Common myeloid progenitor, CD34-positive (primary cell): ENCODE results near the gene LCN10.

Experiments used
- CTCF ChIA-PET: fragments of 350-600 bp; sonication (Branson Sonifier 250); formaldehyde crosslinking; loops from one replicate; lab custom pipeline; 2021; ENCODE audit warnings: antibody characterized with exemption; lab: Charles Lee
- POLR2A ChIA-PET: fragments of 350-600 bp; sonication (Branson Sonifier 250); formaldehyde crosslinking; loops from one replicate; lab custom pipeline; 2021; ENCODE audit warnings: antibody characterized with exemption; lab: Charles Lee
- DNase-seq, 3 donors: peaks; one replicate each; pipeline versions ENCODE4 v3.0.0 to v3.0.0-alpha.2; 2013
- H3K27ac ChIP-seq, 2 experiments: 1 replicate in 1 of 2; 2 replicates in 1 of 2; pipeline ENCODE4 v1.7.0; 2013; ENCODE audit warnings: inconsistent platforms in 2 of 2, low read length in 2 of 2, mild to moderate bottlenecking in 2 of 2, low read depth in 1 of 2, moderate library complexity in 1 of 2; ENCODE audit not compliant: severe bottlenecking in 2 of 2, insufficient read depth in 1 of 2, poor library complexity in 1 of 2
- H3K27me3 ChIP-seq, 5 experiments: replicated peaks in 2 of 5; 1 replicate in 3 of 5; 2 replicates in 2 of 5; pipeline versions ENCODE4 v1.6.1 to v1.7.0; 2013; ENCODE audit warnings: low read length in 4 of 5, mild to moderate bottlenecking in 2 of 5, moderate library complexity in 2 of 5, inconsistent platforms in 1 of 5; ENCODE audit not compliant: insufficient read depth in 5 of 5, control insufficient read depth in 4 of 5
- H3K36me3 ChIP-seq, 4 experiments: 1 replicate in 2 of 4; 2 replicates in 2 of 4; pipeline versions ENCODE4 v1.6.1 to v1.7.0; 2013; ENCODE audit warnings: low read length in 3 of 4, control low read depth in 1 of 4, mild to moderate bottlenecking in 1 of 4; ENCODE audit not compliant: control insufficient read depth in 4 of 4, insufficient read depth in 4 of 4
- H3K4me1 ChIP-seq, 4 experiments: 1 replicate in 3 of 4; 2 replicates in 1 of 4; pipeline versions ENCODE4 v1.6.1 to v1.7.1; 2013; ENCODE audit warnings: low read length in 3 of 4, mild to moderate bottlenecking in 3 of 4, control low read depth in 1 of 4, inconsistent platforms in 1 of 4, moderate library complexity in 1 of 4; ENCODE audit not compliant: control insufficient read depth in 4 of 4, insufficient read depth in 4 of 4; ENCODE audit errors: control extremely low read depth in 1 of 4
- H3K4me3 ChIP-seq, 7 experiments: 1 replicate in 4 of 7; 2 replicates in 3 of 7; pipeline versions ENCODE4 v1.5.1 to v1.7.0; 2013; ENCODE audit warnings: mild to moderate bottlenecking in 7 of 7, low read length in 6 of 7, moderate library complexity in 6 of 7, inconsistent platforms in 2 of 7, low read depth in 2 of 7, control low read depth in 1 of 7; ENCODE audit not compliant: insufficient read depth in 4 of 7, control insufficient read depth in 1 of 7; ENCODE audit errors: extremely low read depth in 1 of 7
- H3K9me3 ChIP-seq, 5 experiments: 1 replicate in 4 of 5; 2 replicates in 1 of 5; pipeline versions ENCODE4 v1.6.1 to v1.7.1; 2013; ENCODE audit warnings: low read length in 4 of 5, mild to moderate bottlenecking in 2 of 5, inconsistent platforms in 1 of 5, low read depth in 1 of 5, moderate library complexity in 1 of 5; ENCODE audit not compliant: control insufficient read depth in 4 of 5, insufficient read depth in 2 of 5; ENCODE audit errors: control extremely low read depth in 1 of 5
- WGBS: methylation state at CpG from one replicate; pipeline ENCODE4 v1.1.5; 2013; ENCODE audit not compliant: insufficient coverage; 5-methylcytosine and 5-hydroxymethylcytosine counted together

Gene LCN10

GRCh38 chr9:136720251-136720897, 22.4 kb downstream of the LCN10 start:
- Histone ChIP-seq H3K4me3 (no peak overlapping the region), H3K36me3 (peaks cover 8 to 78% (median 54%) of the 10 kb centered on the region in 4 experiments), H3K4me1 (peaks cover 0 to 62% (median 53%) of the 10 kb centered on the region in 4 experiments), H3K9me3 (no peaks in the 10 kb centered on the region), H3K27me3 (no peaks in the 10 kb centered on the region), H3K27ac (no peak overlapping the region)
- ChIA-PET POLR2A (interaction anchor here (0.7 to 1.0 kb wide), 3 partner anchors 8 to 39 kb away, joined by 3 to 5 read pairs (median 4); partner anchors contain the start of gene DIPK1B), CTCF (interaction anchor here (1.0 to 8.7 kb wide), 4 partner anchors 7 to 63 kb away, joined by 3 to 92 read pairs (median 8); no protein-coding TSS in a partner anchor)
- 93% methylated on average over 19 of the region's 20 CpGs for WGBS
- no peak for DNase-seq

- Histone ChIP-seq H3K4me3 (no peak overlapping the region), H3K27ac (peak overlapping the region in 1 of 2 experiments; percentile 63), H3K9me3 (no peaks in the 10 kb centered on the region), H3K4me1 (peaks cover 0 to 67% (median 60%) of the 10 kb centered on the region in 4 experiments), H3K36me3 (peaks cover 8 to 67% (median 50%) of the 10 kb centered on the region in 4 experiments), H3K27me3 (no peaks in the 10 kb centered on the region)
- ChIA-PET POLR2A (interaction anchor here (0.6 to 7.3 kb wide), 5 partner anchors 8 to 55 kb away, joined by 3 to 128 read pairs (median 5); partner anchors contain the start of gene AGPAT2), CTCF (interaction anchor here (0.9 to 8.7 kb wide), 7 partner anchors 8 to 62 kb away, joined by 3 to 92 read pairs (median 6); partner anchors contain the start of gene AGPAT2)
- WGBS = 47% methylated on average over 21 of the region's 24 CpGs
- peak in 2 of 3 donors; percentile 65 to 67 for DNase-seq
Measured at GRCh38 chr9:136719195-136719880, 23.4 kb downstream of the LCN10 start.

GRCh38 chr9:136718345-136719194, 24.2 kb downstream of the LCN10 start:
- Histone ChIP-seq H3K27ac (peak overlapping the region; percentile 15 to 63), H3K4me1 (peaks cover 0 to 75% (median 67%) of the 10 kb centered on the region in 4 experiments), H3K9me3 (no peaks in the 10 kb centered on the region), H3K4me3 (peak overlapping the region in 1 of 7 experiments; percentile 32), H3K36me3 (peaks cover 6 to 60% (median 42%) of the 10 kb centered on the region in 4 experiments), H3K27me3 (no peaks in the 10 kb centered on the region)
- DNase-seq = no peak
- ChIA-PET CTCF (interaction anchor here (0.8 to 8.7 kb wide), 7 partner anchors 9 to 47 kb away, joined by 3 to 92 read pairs (median 6); partner anchors contain the start of gene AGPAT2), POLR2A (interaction anchor here (0.6 to 7.3 kb wide), 5 partner anchors 9 to 54 kb away, joined by 3 to 128 read pairs (median 5); partner anchors contain the start of gene AGPAT2)
- 67% methylated on average over 15 of the region's 20 CpGs for WGBS

GRCh38 chr9:136717399-136717798, 25.3 kb downstream of the LCN10 start:
- Histone ChIP-seq H3K9me3 (no peaks in the 10 kb centered on the region), H3K27ac (peak overlapping the region in 1 of 2 experiments; percentile 14), H3K36me3 (peaks cover 5 to 48% (median 34%) of the 10 kb centered on the region in 4 experiments), H3K4me3 (no peak overlapping the region), H3K4me1 (peaks cover 0 to 82% (median 75%) of the 10 kb centered on the region in 4 experiments), H3K27me3 (no peaks in the 10 kb centered on the region)
- DNase-seq = no peak
- ChIA-PET CTCF (interaction anchor here (1.0 to 8.7 kb wide), 3 partner anchors 10 to 78 kb away, joined by 4 to 92 read pairs (median 14); no protein-coding TSS in a partner anchor), POLR2A (interaction anchor here (7.3 kb wide), 1 partner anchor 10 kb away, joined by 128 read pairs; no protein-coding TSS in a partner anchor)
- WGBS = 73% methylated on average over 8 of the region's 16 CpGs

GRCh38 chr9:136714893-136715274, 27.9 kb downstream of the LCN10 start:
- 7% methylated on average over 6 of the region's 8 CpGs for WGBS
- Histone ChIP-seq H3K27ac (peak overlapping the region; percentile 70 to 83), H3K27me3 (no peaks in the 10 kb centered on the region), H3K36me3 (peaks cover 2 to 23% (median 15%) of the 10 kb centered on the region in 4 experiments), H3K4me1 (peaks cover 0 to 78% (median 74%) of the 10 kb centered on the region in 4 experiments), H3K4me3 (peak overlapping the region in 5 of 7 experiments; percentile 77 to 91 (median 85)), H3K9me3 (no peaks in the 10 kb centered on the region)
- CTCF ChIA-PET = interaction anchor here (0.8 to 8.7 kb wide), 12 partner anchors 8 to 174 kb away, joined by 3 to 92 read pairs (median 4); no protein-coding TSS in a partner anchor
- DNase-seq = no peak
- POLR2A ChIA-PET = interaction anchor here (0.8 to 7.3 kb wide), 7 partner anchors 8 to 58 kb away, joined by 3 to 128 read pairs (median 11); no protein-coding TSS in a partner anchor
